Bronchial epithelial cell (primary cell): ENCODE measurements around the gene GNAS. TPM values are rescaled to one million over a fixed set of nuclear protein-coding genes. Genes with fewer than 3 reads are reported as not detected.

Experiments
- DNase-seq: peaks from one replicate; pipeline ENCODE4 v3.0.0-alpha.2; 2010; ENCODE audit warnings: low read depth
- FAIRE-seq: peaks from 2 replicates; lab custom pipeline; 2011; peaks lifted over from hg19 to GRCh38; lab: Jason Lieb, UNC
- H3K27me3 ChIP-seq: 2 replicates; pipeline ENCODE4 v1.5.1; 2011; ENCODE audit warnings: low read length; ENCODE audit not compliant: control insufficient read depth, insufficient read depth
- H3K36me3 ChIP-seq: 2 replicates; pipeline ENCODE4 v1.5.1; 2011; ENCODE audit warnings: low read length; ENCODE audit not compliant: control insufficient read depth, insufficient read depth
- H3K4me3 ChIP-seq: 2 replicates; pipeline ENCODE4 v1.5.1; 2011; ENCODE audit warnings: mild to moderate bottlenecking, low read depth, low read length, control low read depth
- total RNA-seq: library from RNA; depleted of rRNA; stranded (reverse); fragments of >200 nt; gene quantifications from 2 replicates; pipeline ENCODE4 v1.2.1, GENCODE V29; 2014
- TF ChIP-seq, protein P1 (sequence below): IDR thresholded peaks from 2 replicates; pipeline ENCODE4 v1.5.1; 2011; ENCODE audit warnings: mild to moderate bottlenecking, moderate library complexity, low read length, control low read depth, inconsistent platforms; ENCODE audit not compliant: insufficient read depth, severe bottlenecking

GNAS gene
- total RNA-seq, 1 donor from 2014 or later = 279 TPM

DNA sequence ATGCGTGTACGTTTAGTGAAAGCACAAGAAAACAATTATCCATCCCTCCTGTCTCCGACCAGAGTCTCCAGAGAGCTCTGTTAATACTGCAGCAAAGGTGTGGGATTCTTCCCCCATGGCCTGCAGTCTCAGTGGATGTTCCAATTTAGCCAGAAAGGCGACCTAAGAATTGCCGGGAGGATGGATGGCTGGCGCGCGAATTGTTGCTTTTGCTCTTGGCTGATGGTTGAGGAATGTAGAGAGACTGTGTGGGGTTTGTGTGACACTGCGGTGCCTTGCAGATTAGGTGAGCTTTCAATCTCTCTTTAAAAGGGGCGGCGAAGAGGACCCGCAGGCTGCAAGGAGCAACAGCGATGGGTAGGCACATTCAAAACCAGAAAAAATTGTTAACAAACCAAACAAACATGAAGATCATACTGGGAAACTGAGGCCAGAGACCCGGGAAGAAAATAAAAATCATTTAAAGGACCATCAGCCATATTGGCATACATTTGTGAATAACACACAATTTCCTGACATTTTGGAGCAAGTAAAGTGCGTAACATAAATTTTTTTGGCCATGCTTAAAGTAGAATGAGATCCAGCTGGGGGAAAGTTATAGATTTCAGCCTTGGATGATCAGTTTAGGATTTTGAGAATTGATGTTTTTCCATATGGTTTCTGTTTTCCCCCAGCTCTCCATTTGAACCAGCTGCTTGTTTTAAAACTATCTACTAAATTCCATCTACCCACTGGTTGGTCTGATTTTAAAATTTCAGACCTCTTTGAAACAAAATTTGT, 46.3 kb downstream of the GNAS start:
- no peak for FAIRE-seq
- TF ChIP-seq, protein P1, sequence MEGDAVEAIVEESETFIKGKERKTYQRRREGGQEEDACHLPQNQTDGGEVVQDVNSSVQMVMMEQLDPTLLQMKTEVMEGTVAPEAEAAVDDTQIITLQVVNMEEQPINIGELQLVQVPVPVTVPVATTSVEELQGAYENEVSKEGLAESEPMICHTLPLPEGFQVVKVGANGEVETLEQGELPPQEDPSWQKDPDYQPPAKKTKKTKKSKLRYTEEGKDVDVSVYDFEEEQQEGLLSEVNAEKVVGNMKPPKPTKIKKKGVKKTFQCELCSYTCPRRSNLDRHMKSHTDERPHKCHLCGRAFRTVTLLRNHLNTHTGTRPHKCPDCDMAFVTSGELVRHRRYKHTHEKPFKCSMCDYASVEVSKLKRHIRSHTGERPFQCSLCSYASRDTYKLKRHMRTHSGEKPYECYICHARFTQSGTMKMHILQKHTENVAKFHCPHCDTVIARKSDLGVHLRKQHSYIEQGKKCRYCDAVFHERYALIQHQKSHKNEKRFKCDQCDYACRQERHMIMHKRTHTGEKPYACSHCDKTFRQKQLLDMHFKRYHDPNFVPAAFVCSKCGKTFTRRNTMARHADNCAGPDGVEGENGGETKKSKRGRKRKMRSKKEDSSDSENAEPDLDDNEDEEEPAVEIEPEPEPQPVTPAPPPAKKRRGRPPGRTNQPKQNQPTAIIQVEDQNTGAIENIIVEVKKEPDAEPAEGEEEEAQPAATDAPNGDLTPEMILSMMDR = no peak
- DNase-seq = no peak
- peaks cover 6% of the 10 kb centered on the region for H3K36me3 ChIP-seq
- H3K27me3 ChIP-seq = no peaks in the 10 kb centered on the region
- no peak overlapping the region for H3K4me3 ChIP-seq

DNA sequence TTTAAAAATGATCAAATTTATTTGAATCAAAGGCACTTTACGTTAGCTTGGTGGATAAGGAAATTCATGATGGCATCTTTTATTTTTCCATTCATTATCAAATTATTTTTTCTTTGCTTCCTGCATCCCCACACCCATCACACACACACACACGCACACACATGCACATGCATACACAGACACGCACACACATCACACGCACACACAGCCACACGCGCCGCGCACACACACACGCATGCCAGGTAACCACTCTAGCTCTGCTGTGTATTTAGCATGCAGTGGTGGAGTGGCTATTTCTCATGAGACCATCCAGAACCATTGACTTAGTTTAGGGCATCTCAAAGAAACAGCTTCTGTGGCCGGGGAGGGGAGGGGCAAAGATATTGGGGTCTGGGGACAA, 47.0 kb downstream of the GNAS start:
- H3K27me3 ChIP-seq = no peaks in the 10 kb centered on the region
- TF ChIP-seq, protein P1 = no peak
- FAIRE-seq (no peak), DNase-seq (no peak)
- peaks cover 7% of the 10 kb centered on the region for H3K36me3 ChIP-seq
- no peak overlapping the region for H3K4me3 ChIP-seq

DNA sequence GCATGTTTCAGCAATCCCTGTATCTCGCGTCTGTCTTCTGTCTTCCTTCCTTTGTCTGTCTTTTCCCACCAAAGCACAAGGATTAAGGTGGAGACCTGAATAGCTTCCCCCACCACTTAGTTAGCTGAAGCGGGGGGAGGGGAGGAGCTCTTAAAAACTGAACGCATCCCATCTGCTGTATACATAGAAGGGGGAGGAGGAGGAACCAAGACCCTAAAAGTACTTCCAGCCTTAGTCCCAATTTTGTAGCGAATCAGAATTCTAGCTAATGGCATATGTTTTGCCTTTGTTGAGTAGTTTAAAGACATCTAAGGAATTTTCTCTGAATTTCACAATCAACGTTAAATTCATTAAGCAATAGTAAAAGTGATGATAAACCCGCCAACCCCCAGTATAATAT, 47.9 kb downstream of the GNAS start:
- DNase-seq (no peak), FAIRE-seq (no peak)
- H3K4me3 ChIP-seq = no peak overlapping the region
- TF ChIP-seq, protein P1 = no peak
- peaks cover 10% of the 10 kb centered on the region for H3K36me3 ChIP-seq
- no peaks in the 10 kb centered on the region for H3K27me3 ChIP-seq

DNA sequence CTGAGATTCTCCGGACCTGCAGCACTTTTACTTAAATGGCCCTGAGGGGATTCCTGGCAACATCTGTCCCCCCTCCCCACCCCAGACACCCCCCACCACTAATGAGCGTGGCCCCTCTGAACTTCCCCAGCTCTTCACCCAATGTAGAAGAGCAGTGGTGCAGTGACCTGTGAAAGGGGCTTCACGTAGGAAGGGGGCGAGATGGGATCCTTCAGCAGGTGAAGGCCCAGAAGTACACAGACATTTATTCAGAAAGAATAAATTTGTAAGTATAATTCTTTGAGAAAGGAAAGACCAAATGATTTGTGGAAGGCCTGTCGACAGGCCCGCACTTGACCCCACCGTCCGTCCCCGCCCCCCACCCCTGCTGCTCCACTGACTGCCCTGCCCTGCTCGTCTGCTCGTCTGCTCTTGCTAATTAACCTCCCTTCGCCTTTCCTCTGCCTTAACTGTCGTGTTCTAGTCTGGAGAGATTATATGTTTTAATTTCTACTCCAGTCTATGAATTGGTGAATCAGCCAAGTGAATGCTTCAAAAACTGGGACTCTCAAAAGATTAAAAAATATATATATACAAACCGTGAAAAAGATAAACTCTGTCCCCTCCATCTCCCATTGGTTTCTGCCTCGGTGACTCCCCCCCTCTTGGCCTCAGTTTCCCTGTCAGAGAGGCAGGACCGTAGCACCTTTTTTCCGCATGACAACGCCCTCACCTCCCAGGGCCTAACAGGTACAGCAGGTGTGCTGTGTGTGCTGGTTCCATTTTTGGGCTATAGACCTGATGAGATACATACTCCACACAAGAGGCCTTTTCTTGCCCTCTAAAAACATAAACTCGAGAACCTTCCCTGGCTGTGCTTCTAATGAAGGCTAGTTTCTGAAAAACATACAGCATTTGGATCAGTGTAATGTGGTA, 49.2 kb downstream of the GNAS start:
- TF ChIP-seq, protein P1 = no peak
- DNase-seq = no peak
- no peak for FAIRE-seq
- no peaks in the 10 kb centered on the region for H3K27me3 ChIP-seq
- no peak overlapping the region for H3K4me3 ChIP-seq
- peaks cover 10% of the 10 kb centered on the region for H3K36me3 ChIP-seq

DNA sequence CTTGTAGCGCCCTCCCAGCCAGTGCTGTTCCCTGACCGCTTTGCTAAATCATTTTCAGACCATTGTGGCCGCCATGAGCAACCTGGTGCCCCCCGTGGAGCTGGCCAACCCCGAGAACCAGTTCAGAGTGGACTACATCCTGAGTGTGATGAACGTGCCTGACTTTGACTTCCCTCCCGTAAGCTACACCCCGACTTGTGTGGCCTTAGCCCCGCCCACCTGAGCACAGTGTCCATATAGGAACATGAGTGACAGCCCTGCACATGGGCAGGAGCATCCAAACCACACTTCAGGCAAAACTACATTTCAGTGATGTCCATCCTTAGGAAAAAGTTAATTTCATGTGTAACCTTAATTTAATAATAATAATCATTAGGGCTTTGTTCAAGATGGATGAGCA, 51.1 kb downstream of the GNAS start:
- DNase-seq (no peak), FAIRE-seq (no peak)
- TF ChIP-seq, protein P1 = no peak
- Histone ChIP-seq H3K27me3 (no peaks in the 10 kb centered on the region), H3K4me3 (no peak overlapping the region), H3K36me3 (peaks cover 11% of the 10 kb centered on the region)
